Endodermal cell (in vitro differentiated cells): Measurements from ENCODE around the gene FBN3. TPM values are rescaled to one million over a fixed set of nuclear protein-coding genes. Genes with fewer than 3 reads are reported as not detected.
A peak's percentile ranks its signal among the peaks of the same experiment; 100 is the strongest.

ENCODE experiments used
- DNase-seq: peaks from one replicate; pipeline ENCODE4 v3.0.0-alpha.2; 2017
- H3K27ac ChIP-seq: 2 replicates; pipeline ENCODE4 v1.5.1; 2013; ENCODE audit warnings: mild to moderate bottlenecking, low read depth, low read length, moderate library complexity
- H3K27me3 ChIP-seq: 2 replicates; pipeline ENCODE4 v1.6.1; 2013; ENCODE audit warnings: mild to moderate bottlenecking, low read length, moderate library complexity; ENCODE audit not compliant: insufficient read depth, control insufficient read depth, poor library complexity, severe bottlenecking
- H3K36me3 ChIP-seq: 2 replicates; pipeline ENCODE4 v1.7.0; 2013; ENCODE audit warnings: mild to moderate bottlenecking, low read length, moderate library complexity; ENCODE audit not compliant: control insufficient read depth, insufficient read depth
- H3K4me1 ChIP-seq: one replicate; pipeline ENCODE4 v1.7.0; 2013; ENCODE audit warnings: low read length; ENCODE audit not compliant: control insufficient read depth, insufficient read depth
- H3K4me3 ChIP-seq: 2 replicates; pipeline ENCODE4 v1.5.1; 2013; ENCODE audit warnings: mild to moderate bottlenecking, low read length, moderate library complexity
- H3K9ac ChIP-seq: 2 replicates; pipeline ENCODE4 v1.6.1; 2013; ENCODE audit warnings: mild to moderate bottlenecking, low read length, moderate library complexity; ENCODE audit not compliant: poor library complexity, severe bottlenecking; ENCODE audit errors: extremely low read depth
- H3K9me3 ChIP-seq: 2 replicates; pipeline ENCODE4 v1.6.1; 2013; ENCODE audit warnings: mild to moderate bottlenecking, low read length, moderate library complexity; ENCODE audit not compliant: control insufficient read depth
- H3K27ac Mint-ChIP-seq: 2 replicates; pipeline ENCODE4 v1.8.0; 2020; ENCODE audit warnings: mixed read lengths
- H3K27me3 Mint-ChIP-seq: 2 replicates; pipeline ENCODE4 v1.8.0; 2021; ENCODE audit warnings: mild to moderate bottlenecking, mixed read lengths; ENCODE audit not compliant: insufficient read depth
- H3K36me3 Mint-ChIP-seq: 2 replicates; pipeline ENCODE4 v1.8.0; 2020; ENCODE audit warnings: low read depth, mixed read lengths
- H3K4me1 Mint-ChIP-seq: 2 replicates; pipeline ENCODE4 v1.8.0; 2020; ENCODE audit warnings: mixed read lengths
- H3K4me3 Mint-ChIP-seq: 2 replicates; pipeline ENCODE4 v1.8.0; 2020; ENCODE audit warnings: mild to moderate bottlenecking, moderate library complexity, mixed read lengths
- H3K9me3 Mint-ChIP-seq: 2 replicates; pipeline ENCODE4 v1.8.0; 2020; ENCODE audit warnings: mild to moderate bottlenecking, mixed read lengths
- CTCF ChIP-seq: fragments of 200-600 bp; sonication (generic); conservative IDR thresholded peaks from 2 replicates; pipeline ENCODE4 v1.5.0; 2021; ENCODE audit warnings: antibody characterized with exemption, mild to moderate bottlenecking
- WGBS, 2 experiments: methylation state at CpG; one replicate each; pipeline versions ENCODE4 v1.1.5 to v1.1.7; 2013; ENCODE audit warnings: missing lambda C conversion rate in 2 of 2, mixed read lengths in 1 of 2; ENCODE audit not compliant: insufficient coverage in 1 of 2, insufficient read length in 1 of 2; 5-methylcytosine and 5-hydroxymethylcytosine counted together
- total RNA-seq, 2 donors: library from RNA; stranded (reverse); fragmentation: NEBNext Ultra II Directional in 1 of 2; extraction: Animal tissue kit (Norgen Biotek cat#: 25700) in 1 of 2; gene quantifications; 2 replicates in 1 of 2; 3 replicates in 1 of 2; pipeline ENCODE4 v1.2.1, GENCODE V29; 2021

The FBN3 gene
- total RNA-seq, 2 donors from 2014 or later = 105 to 143 TPM

- H3K9ac ChIP-seq = no peak overlapping the region
- H3K27ac ChIP-seq = no peak overlapping the region
- no peaks in the 10 kb centered on the region for H3K4me1 ChIP-seq
- H3K36me3 ChIP-seq = peaks cover 3% of the 10 kb centered on the region
- peak; percentile 60 for DNase-seq
- Mint-ChIP-seq H3K36me3 (peaks cover 5% of the 10 kb centered on the region), H3K4me1 (no peaks in the 10 kb centered on the region), H3K27ac (no peak overlapping the region), H3K4me3 (no peak overlapping the region), H3K27me3 (peaks cover under 1% of the 10 kb centered on the region), H3K9me3 (no peaks in the 10 kb centered on the region)
- 88 to 91% methylated on average over 14 of the region's 14 CpGs for WGBS, 2 experiments
- no peaks in the 10 kb centered on the region for H3K27me3 ChIP-seq
- peak; percentile 64 for TF ChIP-seq CTCF
- H3K9me3 ChIP-seq = no peaks in the 10 kb centered on the region
- no peak overlapping the region for H3K4me3 ChIP-seq
These were observed 131.6 kb downstream of the FBN3 start for GRCh38 chr19:8017808-8018207.

Other genes with a start within 250 kb of the FBN3 start
- gene MAP2K7, start 245.7 kb downstream of the FBN3 start, total RNA-seq = 10 to 100 TPM; 33.4 to 40.0 TPM
- gene TGFBR3L, start 234.8 kb downstream of the FBN3 start, total RNA-seq = 1 to 10 TPM in 1 of 2 donors, under 1 TPM in 1; 0.84 to 2.2 TPM
- 10 to 100 TPM; 11.9 to 14.2 TPM for gene SNAPC2, start 229.3 kb downstream of the FBN3 start, total RNA-seq
- gene CTXN1, start 223.5 kb downstream of the FBN3 start, total RNA-seq = 10 to 100 TPM; 60.1 to 87.2 TPM
- gene TIMM44, start 205.9 kb downstream of the FBN3 start, total RNA-seq = 10 to 100 TPM; 78.1 to 80.0 TPM
- 100 to 1,000 TPM; 123 to 149 TPM for gene ELAVL1, start 144.0 kb downstream of the FBN3 start, total RNA-seq
- not detected for gene CCL25, start 96.8 kb downstream of the FBN3 start, total RNA-seq
- 100 to 1,000 TPM in 1 of 2 donors, 10 to 100 TPM in 1; 76.9 to 105 TPM for gene CERS4, start 59.8 kb upstream of the FBN3 start, total RNA-seq
- gene CD320, start 158.8 kb upstream of the FBN3 start, total RNA-seq = 10 to 100 TPM; 63.4 to 72.7 TPM
- 10 to 100 TPM; 75.7 to 86.2 TPM for gene NDUFA7, start 171.8 kb upstream of the FBN3 start, total RNA-seq
- gene RPS28, start 171.9 kb upstream of the FBN3 start, total RNA-seq = 1,000 to 10,000 TPM; 1,512 to 1,809 TPM
- gene KANK3, start 193.7 kb upstream of the FBN3 start, total RNA-seq = 1 to 10 TPM; 2.3 to 2.6 TPM
- 10 to 100 TPM; 10.9 to 13.2 TPM for gene ANGPTL4, start 214.6 kb upstream of the FBN3 start, total RNA-seq
- gene RAB11B, start 240.8 kb upstream of the FBN3 start, total RNA-seq = 100 to 1,000 TPM; 137 to 146 TPM